Transverse colon (tissue), 4 donors: Measurements from ENCODE around the gene BRICD5. TPM values are rescaled to one million over a fixed set of nuclear protein-coding genes. Genes with fewer than 3 reads are reported as not detected.

Experiments
- DNase-seq: peaks from one replicate; pipeline ENCODE4 v3.0.0-alpha.2; 2019
- H3K27ac ChIP-seq, 4 donors: fragments of 200-600 bp; sonication (generic); 2 replicates each; pipeline ENCODE4 v1.5.1; 2016 to 2018; ENCODE audit warnings: inconsistent platforms in 4 of 4
- H3K27me3 ChIP-seq: fragments of 200-600 bp; sonication (generic); 2 replicates; pipeline ENCODE4 v1.5.1; 2017; ENCODE audit warnings: inconsistent platforms
- H3K36me3 ChIP-seq, 4 donors: fragments of 200-600 bp; sonication (generic); 2 replicates each; pipeline ENCODE4 v1.5.1; 2017 to 2019; ENCODE audit warnings: inconsistent platforms in 4 of 4
- H3K4me1 ChIP-seq, 4 donors: fragments of 200-600 bp; sonication (generic); 2 replicates each; pipeline ENCODE4 v1.5.1; 2017 to 2020; ENCODE audit warnings: inconsistent platforms in 4 of 4
- H3K4me3 ChIP-seq, 4 donors: fragments of 200-600 bp; sonication (generic); 1 replicate in 1 of 4; 2 replicates in 3 of 4; pipeline versions ENCODE4 v1.5.1 to v1.6.1; 2017 to 2019; ENCODE audit warnings: inconsistent platforms in 4 of 4
- H3K9me3 ChIP-seq, 2 donors: fragments of 200-600 bp; sonication (generic); 2 replicates each; pipeline ENCODE4 v1.5.1; 2017 to 2019; ENCODE audit warnings: inconsistent platforms in 2 of 2
- EP300 ChIP-seq: sonication (generic); formaldehyde crosslinking; IDR thresholded peaks from one replicate; pipeline ENCODE4 v1.6.1; 2017; ENCODE audit warnings: antibody characterized with exemption, low read depth
- POLR2A ChIP-seq: fragments of 450-650 bp; IDR thresholded peaks from one replicate; pipeline ENCODE4 v1.6.1; 2016; ENCODE audit warnings: antibody characterized with exemption, mild to moderate bottlenecking, moderate library complexity
- POLR2AphosphoS5 ChIP-seq, 3 donors: sonication (generic); formaldehyde crosslinking; IDR thresholded peaks; one replicate each; pipeline ENCODE4 v1.6.1; 2016; ENCODE audit warnings: antibody characterized with exemption in 3 of 3
- WGBS, 2 donors: methylation state at CpG; one replicate each; pipeline ENCODE4 v1.1.5; 2018; ENCODE audit warnings: low coverage in 1 of 2; 5-methylcytosine and 5-hydroxymethylcytosine counted together
- in situ Hi-C, 4 donors: fragments of 200-750 bp; cut with MboI; loops; one replicate each; pipeline versions ENCODE4 v1.15.0 to v1.15.1; 2017; ENCODE audit warnings: low sequenced_read_pairs in 3 of 4, low pct_ligation_motif_present in 1 of 4, low pct_unique_long_range_greater_than_20kb in 1 of 4
- intact Hi-C: fragments of 100-400 bp; cut with DNase I; formaldehyde crosslinking; loops from one replicate; pipeline ENCODE4 v1.15.1; 2023; ENCODE audit warnings: low total_unique reads
- total RNA-seq, 4 donors: library from RNA; depleted of rRNA; stranded (reverse); fragments of >200 nt; gene quantifications; one replicate each; pipeline ENCODE4 v1.1.0, GENCODE V29; 2016
- TF ChIP-seq, protein P1 (sequence below), 5 experiments: fragments of 200-600 bp in 3 of 5; fragments of 450-650 bp in 2 of 5; sonication (generic) in 3 of 5; IDR thresholded peaks; 1 replicate in 2 of 5; 2 replicates in 3 of 5; pipeline ENCODE4 v1.5.1; 2016 to 2017; ENCODE audit warnings: antibody characterized with exemption in 5 of 5, inconsistent platforms in 3 of 5, mild to moderate bottlenecking in 2 of 5, moderate library complexity in 1 of 5

The BRICD5 gene
- total RNA-seq, 4 donors from 2014 or later: 5.7 to 29.9 (median 11.7) TPM

DNA sequence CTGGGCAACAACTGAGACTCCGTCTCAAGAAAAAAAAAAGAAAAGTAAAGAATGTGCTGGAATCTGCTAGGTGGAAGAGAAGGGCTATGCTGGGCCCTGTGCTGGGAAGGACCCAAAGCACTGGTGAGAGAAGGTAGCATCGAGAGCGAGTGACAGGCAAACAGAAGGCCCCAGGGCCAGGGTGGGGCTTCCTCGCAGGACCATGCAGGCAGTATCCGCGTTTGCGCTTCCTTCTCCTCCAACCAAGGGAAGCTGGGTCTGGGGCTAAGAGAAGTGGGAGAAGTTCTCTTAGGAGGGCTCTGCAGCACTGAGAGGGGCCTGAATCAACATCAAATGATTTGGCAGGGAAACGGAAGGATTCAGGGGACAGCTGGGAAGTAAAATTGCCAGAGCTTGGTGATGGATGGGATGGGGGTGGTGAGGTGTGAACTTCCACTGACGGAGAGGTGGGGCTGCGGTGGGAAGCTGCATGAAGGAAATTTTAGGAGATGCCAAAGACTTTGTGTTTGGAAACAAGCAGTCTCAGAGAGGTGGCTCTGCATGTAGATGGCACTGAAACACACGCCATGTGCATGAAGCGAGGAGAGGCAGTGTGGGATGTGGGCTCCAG lies 46.0 kb upstream of the BRICD5 start:
- no peaks in the 10 kb centered on the region for H3K27me3 ChIP-seq
- no peak overlapping the region for H3K4me3 ChIP-seq
- H3K36me3 ChIP-seq: peaks cover 0 to 81% (median 29%) of the 10 kb centered on the region in 4 donors
- H3K4me1 ChIP-seq: peaks cover 4 to 10% (median 7%) of the 10 kb centered on the region in 4 donors
- in situ Hi-C loops (no loop called here), intact Hi-C loops (no loop called here)
- WGBS, 2 donors: 92% methylated on average over 4 to 12 of the region's 12 CpGs
- DNase-seq: no peak
- TF ChIP-seq EP300: no peak
- TF ChIP-seq POLR2A: no peak
- TF ChIP-seq POLR2AphosphoS5 (IDR thresholded peaks at IDR 0.05): no peak
- TF ChIP-seq, protein P1, sequence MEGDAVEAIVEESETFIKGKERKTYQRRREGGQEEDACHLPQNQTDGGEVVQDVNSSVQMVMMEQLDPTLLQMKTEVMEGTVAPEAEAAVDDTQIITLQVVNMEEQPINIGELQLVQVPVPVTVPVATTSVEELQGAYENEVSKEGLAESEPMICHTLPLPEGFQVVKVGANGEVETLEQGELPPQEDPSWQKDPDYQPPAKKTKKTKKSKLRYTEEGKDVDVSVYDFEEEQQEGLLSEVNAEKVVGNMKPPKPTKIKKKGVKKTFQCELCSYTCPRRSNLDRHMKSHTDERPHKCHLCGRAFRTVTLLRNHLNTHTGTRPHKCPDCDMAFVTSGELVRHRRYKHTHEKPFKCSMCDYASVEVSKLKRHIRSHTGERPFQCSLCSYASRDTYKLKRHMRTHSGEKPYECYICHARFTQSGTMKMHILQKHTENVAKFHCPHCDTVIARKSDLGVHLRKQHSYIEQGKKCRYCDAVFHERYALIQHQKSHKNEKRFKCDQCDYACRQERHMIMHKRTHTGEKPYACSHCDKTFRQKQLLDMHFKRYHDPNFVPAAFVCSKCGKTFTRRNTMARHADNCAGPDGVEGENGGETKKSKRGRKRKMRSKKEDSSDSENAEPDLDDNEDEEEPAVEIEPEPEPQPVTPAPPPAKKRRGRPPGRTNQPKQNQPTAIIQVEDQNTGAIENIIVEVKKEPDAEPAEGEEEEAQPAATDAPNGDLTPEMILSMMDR (IDR thresholded peaks at IDR 0.05): no peak
- H3K27ac ChIP-seq: no peak overlapping the region
- no peaks in the 10 kb centered on the region for H3K9me3 ChIP-seq

DNA sequence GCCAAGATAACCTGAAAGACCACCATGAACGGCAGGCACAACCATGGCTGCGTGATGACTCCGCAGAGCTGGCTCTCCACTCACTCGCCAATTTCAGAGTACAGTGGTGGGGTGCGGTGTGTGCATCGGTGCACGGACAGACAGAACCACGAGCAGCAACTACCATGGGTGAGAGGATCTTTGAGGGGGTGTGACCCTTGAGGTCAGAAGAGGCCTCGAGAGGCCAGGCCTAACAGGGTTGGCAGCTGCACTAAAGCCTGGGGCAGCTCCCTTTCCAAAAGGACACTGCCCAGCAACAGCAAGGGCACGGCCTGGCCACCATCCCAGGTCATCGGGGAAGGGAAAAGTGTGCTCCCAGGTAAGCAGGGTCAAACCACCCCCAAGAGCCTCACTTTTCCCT lies 42.6 kb upstream of the BRICD5 start:
- no peaks in the 10 kb centered on the region for H3K9me3 ChIP-seq
- no peak overlapping the region for H3K4me3 ChIP-seq
- peaks cover 10 to 20% (median 17%) of the 10 kb centered on the region in 4 donors for H3K4me1 ChIP-seq
- WGBS, 2 donors: 82% methylated on average over 8 to 11 of the region's 11 CpGs
- intact Hi-C loops (no loop called here), in situ Hi-C loops (no loop called here)
- TF ChIP-seq POLR2AphosphoS5 (IDR thresholded peaks at IDR 0.05) (no peak), EP300 (no peak), POLR2A (no peak)
- TF ChIP-seq, protein P1 (IDR thresholded peaks at IDR 0.05): no peak
- H3K36me3 ChIP-seq: peaks cover 0 to 52% (median 18%) of the 10 kb centered on the region in 4 donors
- DNase-seq: no peak
- H3K27me3 ChIP-seq: no peaks in the 10 kb centered on the region
- H3K27ac ChIP-seq: no peak overlapping the region

DNA sequence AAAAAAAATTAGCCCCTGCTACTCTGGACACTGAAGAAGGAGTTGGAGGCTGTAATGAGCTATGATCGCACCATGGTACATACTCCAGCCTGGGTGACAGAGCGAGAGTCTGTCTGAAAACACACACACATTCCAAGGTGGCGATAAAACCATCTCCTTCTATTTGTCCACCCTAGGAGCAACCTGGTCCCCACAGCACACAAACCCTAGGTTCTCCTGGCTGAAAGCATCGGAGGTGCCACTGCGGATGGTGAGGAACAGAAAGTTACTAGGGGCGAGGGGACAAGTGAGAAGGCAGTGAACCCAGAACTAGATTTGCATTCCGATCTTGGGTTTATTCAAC lies 42.1 kb upstream of the BRICD5 start:
- Histone ChIP-seq H3K4me3 (no peak overlapping the region), H3K9me3 (no peaks in the 10 kb centered on the region), H3K27me3 (no peaks in the 10 kb centered on the region), H3K4me1 (peaks cover 10 to 20% (median 17%) of the 10 kb centered on the region in 4 donors), H3K36me3 (peaks cover 0 to 47% (median 16%) of the 10 kb centered on the region in 4 donors), H3K27ac (peak overlapping the region in 3 of 4 donors; percentile 92 to 93 (median 92))
- in situ Hi-C loops (no loop called here), intact Hi-C loops (no loop called here)
- no peak for DNase-seq
- 82 to 88% methylated on average over 5 to 7 of the region's 7 CpGs for WGBS, 2 donors
- TF ChIP-seq, protein P1 (IDR thresholded peaks at IDR 0.05): no peak
- TF ChIP-seq POLR2AphosphoS5 (IDR thresholded peaks at IDR 0.05) (no peak), POLR2A (no peak), EP300 (no peak)

DNA sequence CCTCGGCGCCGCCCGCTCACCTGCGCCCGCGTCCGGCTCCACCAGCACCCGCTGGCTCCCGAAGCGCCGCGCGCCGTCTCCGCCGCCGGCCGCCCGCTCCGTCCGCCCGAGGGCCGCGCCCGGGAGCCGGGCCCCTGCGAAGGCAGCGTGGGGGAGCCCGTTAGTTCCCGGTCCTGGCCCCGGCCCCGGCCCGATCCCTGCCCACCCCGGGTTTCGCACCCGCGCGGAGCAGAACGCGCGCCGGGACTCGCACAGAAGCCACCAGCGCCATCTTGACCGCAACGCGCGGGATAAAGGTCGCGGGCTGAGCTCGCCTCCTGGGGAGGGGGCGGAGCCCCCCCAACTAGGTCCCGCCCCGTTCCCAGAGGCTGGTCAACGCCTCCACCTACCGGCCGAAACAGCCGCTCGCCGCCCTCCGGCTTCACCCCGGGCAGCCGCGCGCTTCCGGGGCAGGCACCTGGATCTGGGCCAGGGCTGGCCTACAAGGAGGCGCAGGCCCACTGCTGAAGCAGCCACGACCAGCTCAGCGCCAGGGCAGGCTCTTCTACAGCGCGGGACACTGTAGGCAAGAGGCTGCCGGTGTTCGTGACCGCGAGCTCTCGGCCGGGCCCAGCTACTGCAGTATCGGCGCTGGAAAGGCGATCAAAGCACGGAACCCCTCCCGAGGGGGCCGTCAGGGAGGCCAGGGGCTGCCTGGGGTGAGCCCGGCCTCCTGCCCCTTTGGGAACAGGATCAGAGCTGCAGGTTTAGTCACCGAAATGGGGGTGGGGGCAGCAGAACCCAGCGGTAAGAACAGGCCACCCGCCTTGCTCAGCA lies 40.8 kb upstream of the BRICD5 start, which contains the start of gene ECI1:
TSS of gene ECI1 (minus strand) at position 292 of the 816 bp plus-strand sequence. CDS start at position 271, 21 bp downstream.
- Histone ChIP-seq H3K36me3 (peaks cover 0 to 40% (median 12%) of the 10 kb centered on the region in 4 donors), H3K9me3 (no peaks in the 10 kb centered on the region), H3K27ac (peak within 1 kb of the TSS; percentile 92 to 97 (median 92)), H3K27me3 (no peaks in the 10 kb centered on the region), H3K4me1 (peaks cover 10 to 20% (median 17%) of the 10 kb centered on the region in 4 donors), H3K4me3 (peak within 1 kb of the TSS; percentile 18 to 85 (median 67))
- intact Hi-C loops: no loop called here
- DNase-seq: peak; percentile 98
- in situ Hi-C loops: no loop called here
- 3% methylated on average over 64 of the region's 88 CpGs; no CpG with 5 or more reads in 1 of the 2 donors for WGBS, 2 donors
- peak; percentile 91 to 96 (median 95) for TF ChIP-seq POLR2AphosphoS5 (IDR thresholded peaks at IDR 0.05)
- TF ChIP-seq, protein P1 (IDR thresholded peaks at IDR 0.05): peak; percentile 63 to 88 (median 69)
- TF ChIP-seq POLR2A: peak; percentile 88
- no peak for TF ChIP-seq EP300
